HL-60 (cell line): ENCODE measurements around the gene SH3BP2.

Experiments used
- DNase-seq, 2 experiments: peaks; one replicate each; pipeline ENCODE4 v3.0.0-alpha.2; 2010 to 2020; ENCODE audit warnings: low read depth in 1 of 2, low spot score in 1 of 2
- H3K27ac ChIP-seq: fragments of 250-450 bp; sonication (Bioruptor Pico); replicated peaks from 2 replicates; pipeline ENCODE4 v1.5.1; 2020; ENCODE audit warnings: mild to moderate bottlenecking, moderate library complexity
- H3K27me3 ChIP-seq: fragments of 250-450 bp; sonication (Bioruptor Pico); 2 replicates; pipeline ENCODE4 v1.5.1; 2021; ENCODE audit warnings: mild to moderate bottlenecking, moderate library complexity; ENCODE audit not compliant: insufficient read depth, poor library complexity, severe bottlenecking
- H3K4me3 ChIP-seq: replicated peaks from 2 replicates; pipeline ENCODE4 v1.5.1; 2011; ENCODE audit warnings: mild to moderate bottlenecking, control low read depth, low read length; ENCODE audit not compliant: insufficient read depth
- CTCF ChIP-seq: IDR thresholded peaks from one replicate; pipeline ENCODE4 v1.5.1; 2011; ENCODE audit warnings: low read length, control low read depth, inconsistent platforms; ENCODE audit not compliant: insufficient read depth
- GABPA ChIP-seq: IDR thresholded peaks from 2 replicates; pipeline ENCODE4 v1.6.1; 2012; ENCODE audit warnings: low read depth
- POLR2AphosphoS5 ChIP-seq: IDR thresholded peaks from 2 replicates; pipeline ENCODE4 v1.6.1; 2012; ENCODE audit warnings: low read depth
- SPI1 ChIP-seq: IDR thresholded peaks from 2 replicates; pipeline ENCODE4 v1.6.1; 2012; ENCODE audit warnings: low read depth, mild to moderate bottlenecking, borderline replicate concordance
- TF ChIP-seq, protein P1 (sequence below): IDR thresholded peaks from 2 replicates; pipeline ENCODE4 v1.6.1; 2012; ENCODE audit warnings: low read depth; ENCODE audit not compliant: insufficient replicate concordance

SH3BP2 gene

DNA sequence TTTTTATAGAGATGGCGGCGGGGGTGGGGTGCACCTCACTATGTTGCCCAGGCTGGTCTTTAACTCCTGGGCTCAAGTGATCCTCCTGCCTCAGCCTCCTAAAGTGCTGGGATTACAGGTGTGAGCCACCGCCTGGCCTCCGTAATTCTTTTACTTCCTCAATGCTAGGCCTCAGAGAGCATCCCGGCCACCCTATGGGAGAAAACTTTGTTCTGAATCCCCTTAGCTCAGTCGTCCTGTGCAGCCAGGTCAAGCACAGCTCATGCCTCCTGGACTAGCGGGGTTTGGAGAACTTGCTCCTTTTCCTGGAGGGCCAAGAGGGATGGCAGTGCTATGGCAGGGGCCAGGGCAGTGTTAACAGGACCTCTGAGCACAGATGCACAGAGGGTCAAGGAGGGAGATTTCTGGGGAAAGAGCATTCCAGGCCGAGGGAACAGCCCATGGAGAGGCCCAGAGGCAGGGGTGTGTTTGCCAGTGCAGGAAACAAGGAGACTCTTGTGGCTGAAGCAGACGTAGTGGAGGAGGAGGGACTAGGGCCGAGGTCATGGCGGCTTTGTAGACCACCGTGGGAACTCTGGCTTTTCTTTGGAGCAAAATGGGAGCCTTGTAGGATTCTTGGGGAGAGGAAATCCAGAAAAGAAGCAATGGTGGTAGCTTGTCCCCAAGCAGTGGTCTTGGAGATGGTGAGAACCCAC is 26.9 kb upstream of the SH3BP2 start:
- no peak for TF ChIP-seq GABPA
- no peak for TF ChIP-seq CTCF
- TF ChIP-seq SPI1: no peak
- TF ChIP-seq POLR2AphosphoS5: no peak
- TF ChIP-seq, protein P1, sequence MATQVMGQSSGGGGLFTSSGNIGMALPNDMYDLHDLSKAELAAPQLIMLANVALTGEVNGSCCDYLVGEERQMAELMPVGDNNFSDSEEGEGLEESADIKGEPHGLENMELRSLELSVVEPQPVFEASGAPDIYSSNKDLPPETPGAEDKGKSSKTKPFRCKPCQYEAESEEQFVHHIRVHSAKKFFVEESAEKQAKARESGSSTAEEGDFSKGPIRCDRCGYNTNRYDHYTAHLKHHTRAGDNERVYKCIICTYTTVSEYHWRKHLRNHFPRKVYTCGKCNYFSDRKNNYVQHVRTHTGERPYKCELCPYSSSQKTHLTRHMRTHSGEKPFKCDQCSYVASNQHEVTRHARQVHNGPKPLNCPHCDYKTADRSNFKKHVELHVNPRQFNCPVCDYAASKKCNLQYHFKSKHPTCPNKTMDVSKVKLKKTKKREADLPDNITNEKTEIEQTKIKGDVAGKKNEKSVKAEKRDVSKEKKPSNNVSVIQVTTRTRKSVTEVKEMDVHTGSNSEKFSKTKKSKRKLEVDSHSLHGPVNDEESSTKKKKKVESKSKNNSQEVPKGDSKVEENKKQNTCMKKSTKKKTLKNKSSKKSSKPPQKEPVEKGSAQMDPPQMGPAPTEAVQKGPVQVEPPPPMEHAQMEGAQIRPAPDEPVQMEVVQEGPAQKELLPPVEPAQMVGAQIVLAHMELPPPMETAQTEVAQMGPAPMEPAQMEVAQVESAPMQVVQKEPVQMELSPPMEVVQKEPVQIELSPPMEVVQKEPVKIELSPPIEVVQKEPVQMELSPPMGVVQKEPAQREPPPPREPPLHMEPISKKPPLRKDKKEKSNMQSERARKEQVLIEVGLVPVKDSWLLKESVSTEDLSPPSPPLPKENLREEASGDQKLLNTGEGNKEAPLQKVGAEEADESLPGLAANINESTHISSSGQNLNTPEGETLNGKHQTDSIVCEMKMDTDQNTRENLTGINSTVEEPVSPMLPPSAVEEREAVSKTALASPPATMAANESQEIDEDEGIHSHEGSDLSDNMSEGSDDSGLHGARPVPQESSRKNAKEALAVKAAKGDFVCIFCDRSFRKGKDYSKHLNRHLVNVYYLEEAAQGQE: no peak
- Histone ChIP-seq H3K4me3 (no peak overlapping the region), H3K27me3 (no peaks in the 10 kb centered on the region), H3K27ac (no peak overlapping the region)
- DNase-seq: no peak

- TF ChIP-seq SPI1 (no peak), GABPA (no peak), CTCF (no peak)
- TF ChIP-seq, protein P1: no peak
- no peak overlapping the region for H3K4me3 ChIP-seq
- H3K27me3 ChIP-seq: no peaks in the 10 kb centered on the region
- DNase-seq: no peak
- H3K27ac ChIP-seq: no peak overlapping the region
Measured at GRCh38 chr4:2767046-2767704, 25.7 kb upstream of the SH3BP2 start.

- Histone ChIP-seq H3K27me3 (no peaks in the 10 kb centered on the region), H3K4me3 (no peak overlapping the region), H3K27ac (no peak overlapping the region)
- no peak for TF ChIP-seq GABPA
- TF ChIP-seq, protein P1: no peak
- TF ChIP-seq POLR2AphosphoS5: no peak
- no peak for TF ChIP-seq CTCF
- TF ChIP-seq SPI1: no peak
- DNase-seq: no peak
Measured at GRCh38 chr4:2767705-2768074, 25.2 kb upstream of the SH3BP2 start.
